Measurements from ENCODE around the gene TMEM116. TPM values are rescaled to one million over a fixed set of nuclear protein-coding genes. Genes with fewer than 3 reads are reported as not detected.

The TMEM116 gene
- 7.9 and 9.4 TPM in 2 replicates for total RNA-seq (2014; rRNA removed; shearing (Covaris generic))

GRCh38 chr12:112012775-112013600, at the start of gene TMEM116, which contains the start of gene ERP29:
Gene TMEM116 (minus strand): TSS chr12:112013165. CDS start chr12:112005270, 7,895 bp downstream.
Gene ERP29 (plus strand): TSS chr12:112013426. CDS start chr12:112013466, 40 bp downstream.

Small RNA genes within 50 kb of the gene (small RNA-seq; reads per million reads assigned to genes)
- gene AC004024.1 = not detected
- gene MIR3657 = not detected

Other genes with a start within 250 kb of the TMEM116 start
- 28.4 and 33.6 TPM in 2 replicates for gene ALDH2, start 246.2 kb downstream of the TMEM116 start, total RNA-seq (2014; rRNA removed; shearing (Covaris generic))
- gene MAPKAPK5, start 170.9 kb downstream of the TMEM116 start, total RNA-seq (2014; rRNA removed; shearing (Covaris generic)) = 44.7 and 55.7 TPM in 2 replicates
- gene ERP29, start 261 bp upstream of the TMEM116 start, total RNA-seq (2014; rRNA removed; shearing (Covaris generic)) = 123 and 138 TPM in 2 replicates
- gene NAA25, start 95.6 kb upstream of the TMEM116 start, total RNA-seq (2014; rRNA removed; shearing (Covaris generic)) = 21.8 and 26.2 TPM in 2 replicates
- gene TRAFD1, start 112.4 kb upstream of the TMEM116 start, total RNA-seq (2014; rRNA removed; shearing (Covaris generic)) = 20.8 and 27.1 TPM in 2 replicates

Measured in A375 (cell line).